ENCODE measurements around the gene ATP13A3.
"Not testable (repeated sequence)": the region's sequence is repeated elsewhere in the genome, so short reads cannot be mapped to it uniquely, and the experiment has no call there.

GRCh38 chr3:194499516-194499915, 12.7 kb upstream of the ATP13A3 start:
- not testable (repeated sequence) for TF ChIP-seq ELF4 (IDR thresholded peaks at IDR 0.05); HDGF (IDR thresholded peaks at IDR 0.05; ENCODE audit: borderline replicate concordance); FOXK2 (IDR thresholded peaks at IDR 0.05); FOXM1 (IDR thresholded peaks at IDR 0.05; ENCODE audit: borderline replicate concordance); SP1 (IDR thresholded peaks at IDR 0.05); ARNT (IDR thresholded peaks at IDR 0.05); PKNOX1 (IDR thresholded peaks at IDR 0.05); BHLHE40 (IDR thresholded peaks at IDR 0.05; ENCODE audit: borderline replicate concordance)

All from HEK293T (cell line).